Ectodermal cell (in vitro differentiated cells): ENCODE data around the gene WASF2.
"Not testable (repeated sequence)": the region's sequence is repeated elsewhere in the genome, so short reads cannot be mapped to it uniquely, and the experiment has no call there.

Source experiments
- H3K27ac ChIP-seq: 2 replicates; pipeline ENCODE4 v1.7.0; 2013; ENCODE audit warnings: mild to moderate bottlenecking, low read depth, low read length; ENCODE audit not compliant: insufficient read depth, poor library complexity, severe bottlenecking
- H3K27me3 ChIP-seq: 2 replicates; pipeline ENCODE4 v1.7.0; 2013; ENCODE audit warnings: mild to moderate bottlenecking, low read length; ENCODE audit not compliant: insufficient read depth, control insufficient read depth, poor library complexity, severe bottlenecking
- H3K36me3 ChIP-seq: one replicate; pipeline ENCODE4 v1.7.0; 2013; ENCODE audit warnings: low read length; ENCODE audit not compliant: control insufficient read depth, insufficient read depth
- H3K4me1 ChIP-seq: one replicate; pipeline ENCODE4 v1.7.0; 2013; ENCODE audit warnings: low read length; ENCODE audit not compliant: control insufficient read depth, insufficient read depth
- H3K4me3 ChIP-seq: 2 replicates; pipeline ENCODE4 v1.7.0; 2013; ENCODE audit warnings: low read depth, low read length, control low read depth; ENCODE audit not compliant: insufficient read depth
- H3K9me3 ChIP-seq: 2 replicates; pipeline ENCODE4 v1.7.0; 2013; ENCODE audit warnings: mild to moderate bottlenecking, low read length, moderate library complexity; ENCODE audit not compliant: control insufficient read depth
- WGBS, 2 experiments: methylation state at CpG; one replicate each; pipeline ENCODE4 v1.1.7; 2013; ENCODE audit warnings: missing lambda C conversion rate in 2 of 2; 5-methylcytosine and 5-hydroxymethylcytosine counted together

The WASF2 gene

GRCh38 chr1:27392778-27393635 lies 97.0 kb downstream of the WASF2 start:
- Histone ChIP-seq H3K27me3 (no peaks in the 10 kb centered on the region), H3K27ac (no peak overlapping the region), H3K36me3 (no peaks in the 10 kb centered on the region), H3K4me3 (peak overlapping the region; percentile 61), H3K9me3 (no peaks in the 10 kb centered on the region), H3K4me1 (peaks cover 10% of the 10 kb centered on the region)
- 21% methylated on average over 30 of the region's 30 CpGs for WGBS, 2 experiments

- H3K9me3 ChIP-seq: no peaks in the 10 kb centered on the region
- H3K4me1 ChIP-seq: peaks cover 6% of the 10 kb centered on the region
- H3K4me3 ChIP-seq: peak within 1 kb of the TSS; percentile 61
- 5% methylated on average over 69 of the region's 69 CpGs for WGBS, 2 experiments
- H3K27me3 ChIP-seq: no peaks in the 10 kb centered on the region
- H3K36me3 ChIP-seq: no peaks in the 10 kb centered on the region
- no peak within 1 kb of the TSS for H3K27ac ChIP-seq
Measured at GRCh38 chr1:27392096-27392777, 97.7 kb downstream of the WASF2 start, which contains the start of gene GPR3. Gene GPR3, plus strand, starts transcription at chr1:27392622. Its CDS starts 1,177 bp downstream, at chr1:27393799.

GRCh38 chr1:27391511-27392095 lies 98.4 kb downstream of the WASF2 start:
- Histone ChIP-seq H3K9me3 (no peaks in the 10 kb centered on the region), H3K36me3 (no peaks in the 10 kb centered on the region), H3K27me3 (no peaks in the 10 kb centered on the region), H3K4me3 (no peak overlapping the region), H3K27ac (no peak overlapping the region), H3K4me1 (peaks cover 6% of the 10 kb centered on the region)
- WGBS, 2 experiments: 48 to 54% methylated on average over 13 of the region's 13 CpGs

GRCh38 chr1:27388337-27389005 lies 101.5 kb downstream of the WASF2 start:
- peaks cover 4% of the 10 kb centered on the region for H3K27me3 ChIP-seq
- H3K4me1 ChIP-seq: peaks cover 6% of the 10 kb centered on the region
- H3K9me3 ChIP-seq: no peaks in the 10 kb centered on the region
- WGBS, 2 experiments: 39 to 44% methylated on average over 5 of the region's 5 CpGs
- H3K36me3 ChIP-seq: no peaks in the 10 kb centered on the region
- H3K4me3 ChIP-seq: no peak overlapping the region
- H3K27ac ChIP-seq: no peak overlapping the region

- peaks cover 23% of the 10 kb centered on the region for H3K27me3 ChIP-seq
- H3K27ac ChIP-seq, H3K4me3 ChIP-seq, H3K4me1 ChIP-seq, H3K36me3 ChIP-seq, H3K9me3 ChIP-seq: not testable (repeated sequence)
- WGBS, 2 experiments: 88 to 91% methylated on average over 1 to 2 of the region's 3 CpGs
Measured at GRCh38 chr1:27384797-27385196, 105.2 kb downstream of the WASF2 start.

GRCh38 chr1:27383661-27384060 lies 106.3 kb downstream of the WASF2 start:
- WGBS, 2 experiments: 91% methylated on average over 13 of the region's 13 CpGs
- H3K4me1 ChIP-seq: peaks cover 9% of the 10 kb centered on the region
- no peaks in the 10 kb centered on the region for H3K36me3 ChIP-seq
- no peak overlapping the region for H3K27ac ChIP-seq
- no peaks in the 10 kb centered on the region for H3K9me3 ChIP-seq
- H3K27me3 ChIP-seq: peaks cover 23% of the 10 kb centered on the region
- H3K4me3 ChIP-seq: no peak overlapping the region

- Histone ChIP-seq H3K36me3 (no peaks in the 10 kb centered on the region), H3K27ac (no peak within 1 kb of the TSS), H3K4me3 (peak within 1 kb of the TSS; percentile 37), H3K27me3 (peaks cover 23% of the 10 kb centered on the region), H3K4me1 (peaks cover 9% of the 10 kb centered on the region), H3K9me3 (no peaks in the 10 kb centered on the region)
- 8% methylated on average over 43 of the region's 43 CpGs for WGBS, 2 experiments
Measured at GRCh38 chr1:27383039-27383605, 106.8 kb downstream of the WASF2 start, which contains the start of gene CD164L2. Gene CD164L2, minus strand, starts transcription at chr1:27383333. Its CDS starts 94 bp downstream, at chr1:27383239.

GRCh38 chr1:27381969-27382762 lies 107.8 kb downstream of the WASF2 start:
- WGBS, 2 experiments: 80 to 82% methylated on average over 16 to 17 of the region's 18 CpGs
- Histone ChIP-seq H3K27ac (no peak overlapping the region), H3K4me1 (peaks cover 9% of the 10 kb centered on the region), H3K9me3 (no peaks in the 10 kb centered on the region), H3K4me3 (no peak overlapping the region), H3K36me3 (no peaks in the 10 kb centered on the region), H3K27me3 (peaks cover 23% of the 10 kb centered on the region)
